Gastroesophageal sphincter (tissue), 4 donors: Measurements from ENCODE around the gene TOX2. TPM values are rescaled to one million over a fixed set of nuclear protein-coding genes. Genes with fewer than 3 reads are reported as not detected.

Source experiments
- ATAC-seq: fragments of 150-250 bp; one replicate; pipeline ENCODE4 v1.9.1; 2016; ENCODE audit warnings: mild to moderate bottlenecking, moderate library complexity
- H3K27ac ChIP-seq, 4 donors: fragments of 200-600 bp; sonication (generic) in 3 of 4; 1 replicate in 3 of 4; 2 replicates in 1 of 4; pipeline ENCODE4 v1.5.1; 2016 to 2019
- H3K27me3 ChIP-seq: fragments of 200-600 bp; sonication (generic); one replicate; pipeline ENCODE4 v1.5.1; 2019
- H3K36me3 ChIP-seq, 2 donors: fragments of 200-600 bp; sonication (generic); one replicate each; pipeline ENCODE4 v1.5.1; 2019; ENCODE audit warnings: control low read depth in 1 of 2
- H3K4me1 ChIP-seq, 3 donors: fragments of 200-600 bp; sonication (generic); 1 replicate in 2 of 3; 2 replicates in 1 of 3; pipeline ENCODE4 v1.5.1; 2016 to 2019; ENCODE audit warnings: control low read depth in 2 of 3
- H3K4me3 ChIP-seq, 2 donors: fragments of 200-600 bp; sonication (generic); one replicate each; pipeline ENCODE4 v1.5.1; 2019; ENCODE audit warnings: mild to moderate bottlenecking in 1 of 2, moderate library complexity in 1 of 2
- H3K9me3 ChIP-seq, 3 donors: fragments of 200-600 bp; sonication (generic); one replicate each; pipeline ENCODE4 v1.5.1; 2017 to 2019; ENCODE audit warnings: control low read depth in 2 of 3
- EP300 ChIP-seq: sonication (generic); formaldehyde crosslinking; IDR thresholded peaks from one replicate; pipeline ENCODE4 v1.6.1; 2017; ENCODE audit warnings: antibody characterized with exemption, mild to moderate bottlenecking
- POLR2A ChIP-seq, 2 donors: fragments of 450-650 bp; IDR thresholded peaks; one replicate each; pipeline ENCODE4 v1.6.1; 2017; ENCODE audit warnings: antibody characterized with exemption in 2 of 2, mild to moderate bottlenecking in 2 of 2, moderate library complexity in 1 of 2
- POLR2AphosphoS5 ChIP-seq: sonication (generic); formaldehyde crosslinking; IDR thresholded peaks from one replicate; pipeline ENCODE4 v1.6.1; 2017; ENCODE audit warnings: antibody characterized with exemption
- WGBS, 2 donors: methylation state at CpG; one replicate each; pipeline ENCODE4 v1.1.5; 2018; ENCODE audit warnings: low coverage in 1 of 2; 5-methylcytosine and 5-hydroxymethylcytosine counted together
- total RNA-seq, 4 donors: library from RNA; depleted of rRNA; stranded (reverse); fragments of >200 nt; gene quantifications; one replicate each; pipeline ENCODE4 v1.1.0, GENCODE V29; 2016
- TF ChIP-seq, protein P1 (sequence below), 4 experiments: fragments of 200-600 bp in 2 of 4; fragments of 450-650 bp in 2 of 4; sonication (generic) in 1 of 4; IDR thresholded peaks; one replicate each; pipeline ENCODE4 v1.5.1; 2017 to 2019; ENCODE audit warnings: antibody characterized with exemption in 4 of 4, mild to moderate bottlenecking in 2 of 4, moderate library complexity in 2 of 4

Gene TOX2
- total RNA-seq, 4 donors from 2014 or later = 16.4 to 47.8 (median 40.3) TPM

DNA sequence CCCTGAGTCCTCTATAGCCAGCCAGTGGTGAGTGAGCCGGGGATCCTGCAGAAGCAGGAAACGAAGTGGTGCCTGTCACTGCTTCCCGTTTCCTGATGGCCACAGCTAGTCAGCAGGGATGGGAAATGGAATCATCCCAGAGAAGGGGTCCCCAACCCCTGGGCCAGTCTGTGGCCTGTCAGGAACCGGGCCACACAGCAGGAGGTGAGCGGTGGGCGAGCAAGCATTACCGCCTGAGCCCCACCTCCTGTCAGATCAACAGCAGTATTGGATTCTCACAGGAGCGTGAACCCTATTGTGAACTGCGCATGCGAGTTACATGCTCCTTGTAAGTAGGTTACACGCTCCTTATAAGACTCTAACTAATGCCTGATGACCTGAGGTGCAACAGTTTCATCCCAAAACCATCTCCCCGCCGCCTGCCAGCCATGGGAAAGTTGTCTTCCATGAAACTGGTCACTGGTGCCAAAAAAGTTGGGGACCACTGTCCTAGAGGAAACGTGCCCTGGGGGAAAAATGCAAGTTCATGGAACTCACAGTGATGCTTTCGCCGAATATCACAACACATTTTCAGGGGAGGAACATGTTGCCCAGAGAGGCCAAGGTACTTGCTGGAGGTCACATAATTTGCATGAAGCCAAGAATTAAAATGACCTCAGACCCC is 158.5 kb downstream of the TOX2 start:
- peaks cover 0 to 17% of the 10 kb centered on the region in 2 donors for H3K36me3 ChIP-seq
- ATAC-seq = no peak
- no peak overlapping the region for H3K27ac ChIP-seq
- WGBS, 2 donors = 70 to 100% methylated on average over 2 of the region's 16 CpGs
- TF ChIP-seq, protein P1, sequence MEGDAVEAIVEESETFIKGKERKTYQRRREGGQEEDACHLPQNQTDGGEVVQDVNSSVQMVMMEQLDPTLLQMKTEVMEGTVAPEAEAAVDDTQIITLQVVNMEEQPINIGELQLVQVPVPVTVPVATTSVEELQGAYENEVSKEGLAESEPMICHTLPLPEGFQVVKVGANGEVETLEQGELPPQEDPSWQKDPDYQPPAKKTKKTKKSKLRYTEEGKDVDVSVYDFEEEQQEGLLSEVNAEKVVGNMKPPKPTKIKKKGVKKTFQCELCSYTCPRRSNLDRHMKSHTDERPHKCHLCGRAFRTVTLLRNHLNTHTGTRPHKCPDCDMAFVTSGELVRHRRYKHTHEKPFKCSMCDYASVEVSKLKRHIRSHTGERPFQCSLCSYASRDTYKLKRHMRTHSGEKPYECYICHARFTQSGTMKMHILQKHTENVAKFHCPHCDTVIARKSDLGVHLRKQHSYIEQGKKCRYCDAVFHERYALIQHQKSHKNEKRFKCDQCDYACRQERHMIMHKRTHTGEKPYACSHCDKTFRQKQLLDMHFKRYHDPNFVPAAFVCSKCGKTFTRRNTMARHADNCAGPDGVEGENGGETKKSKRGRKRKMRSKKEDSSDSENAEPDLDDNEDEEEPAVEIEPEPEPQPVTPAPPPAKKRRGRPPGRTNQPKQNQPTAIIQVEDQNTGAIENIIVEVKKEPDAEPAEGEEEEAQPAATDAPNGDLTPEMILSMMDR (IDR thresholded peaks at IDR 0.05) = no peak
- no peak for TF ChIP-seq POLR2A (IDR thresholded peaks at IDR 0.05)
- TF ChIP-seq EP300 = no peak
- TF ChIP-seq POLR2AphosphoS5 = no peak
- peaks cover 0 to 7% (median 0%) of the 10 kb centered on the region in 3 donors for H3K4me1 ChIP-seq
- no peak overlapping the region for H3K4me3 ChIP-seq
- no peaks in the 10 kb centered on the region for H3K27me3 ChIP-seq
- no peaks in the 10 kb centered on the region for H3K9me3 ChIP-seq

DNA sequence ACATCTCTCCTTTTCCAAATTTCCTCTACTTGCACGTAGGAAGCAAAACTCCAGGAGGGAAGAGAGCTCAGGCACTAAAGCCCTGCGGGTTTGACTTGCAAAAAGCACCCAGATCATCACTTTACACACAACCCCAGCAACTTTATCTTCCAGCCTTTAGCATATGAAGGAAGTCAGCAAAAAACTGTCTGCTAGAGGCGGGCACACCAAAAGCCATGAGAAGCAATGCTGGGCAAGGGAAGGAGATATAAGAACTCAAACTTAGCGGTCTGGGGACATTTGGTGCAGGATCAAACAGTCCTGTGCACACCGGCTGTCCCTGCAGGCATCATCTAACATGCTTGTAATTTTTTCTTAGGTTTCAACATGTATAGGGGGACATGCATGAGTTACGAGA is 159.0 kb downstream of the TOX2 start:
- no peak for ATAC-seq
- TF ChIP-seq POLR2A (IDR thresholded peaks at IDR 0.05) = no peak
- TF ChIP-seq POLR2AphosphoS5 = no peak
- TF ChIP-seq, protein P1 (IDR thresholded peaks at IDR 0.05) = no peak
- TF ChIP-seq EP300 = no peak
- Histone ChIP-seq H3K9me3 (no peaks in the 10 kb centered on the region), H3K36me3 (peaks cover 0 to 12% of the 10 kb centered on the region in 2 donors), H3K27me3 (no peaks in the 10 kb centered on the region), H3K4me3 (no peak overlapping the region), H3K4me1 (peaks cover 0 to 7% (median 0%) of the 10 kb centered on the region in 3 donors), H3K27ac (no peak overlapping the region)
- 83 to 87% methylated on average over 5 to 6 of the region's 6 CpGs for WGBS, 2 donors

DNA sequence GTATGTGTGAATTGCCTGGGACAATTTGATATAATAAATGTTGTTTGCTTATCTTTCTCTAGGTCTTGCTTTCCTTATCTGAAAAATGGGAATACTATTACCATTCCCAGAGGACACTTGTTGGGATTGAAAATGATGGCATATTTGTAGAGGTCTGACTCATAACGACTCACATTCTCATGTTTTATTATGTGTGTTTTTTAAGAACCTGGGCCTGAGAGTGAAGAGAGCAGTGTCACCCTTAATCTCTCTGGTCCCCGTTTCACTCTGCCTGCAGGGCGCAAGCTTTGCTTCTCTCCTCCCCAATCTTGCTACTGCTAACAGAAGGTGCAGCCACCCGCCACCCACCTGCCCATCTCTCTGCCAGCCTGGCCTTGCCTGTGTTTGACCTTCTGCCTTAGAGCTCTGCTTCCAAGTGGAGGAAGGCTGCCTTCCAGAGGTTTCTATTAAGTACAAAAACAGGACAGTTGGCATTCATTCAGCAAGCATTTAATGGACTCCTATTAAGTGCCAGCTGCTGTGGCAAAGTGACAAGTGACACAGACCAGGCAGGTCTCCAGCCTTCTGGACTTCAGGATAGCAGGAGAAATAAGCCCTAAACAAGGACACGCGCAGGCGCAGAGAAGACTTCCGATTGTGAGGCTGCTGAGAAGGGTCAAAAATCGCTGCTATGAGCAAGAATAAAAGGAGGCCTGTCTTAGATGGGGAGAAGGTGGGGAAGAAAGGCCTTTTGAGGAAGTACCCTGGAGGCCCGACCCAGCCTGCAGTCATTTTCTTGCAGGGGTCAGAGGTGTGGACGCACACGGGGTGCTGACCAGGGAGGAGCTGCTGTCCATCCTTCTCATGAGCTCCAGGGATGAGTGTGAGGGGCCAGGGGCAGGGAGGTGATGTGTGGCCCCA is 159.8 kb downstream of the TOX2 start:
- no peaks in the 10 kb centered on the region for H3K27me3 ChIP-seq
- H3K9me3 ChIP-seq = no peaks in the 10 kb centered on the region
- no peak overlapping the region for H3K27ac ChIP-seq
- H3K4me3 ChIP-seq = no peak overlapping the region
- TF ChIP-seq POLR2AphosphoS5 = no peak
- no peak for TF ChIP-seq EP300
- TF ChIP-seq, protein P1 (IDR thresholded peaks at IDR 0.05) = no peak
- TF ChIP-seq POLR2A (IDR thresholded peaks at IDR 0.05) = no peak
- no peak for ATAC-seq
- peaks cover 0 to 3% of the 10 kb centered on the region in 2 donors for H3K36me3 ChIP-seq
- whole genome bisulfite sequencing, 2 donors = 44 to 59% methylated on average over 2 to 8 of the region's 12 CpGs
- peaks cover 0 to 7% (median 0%) of the 10 kb centered on the region in 3 donors for H3K4me1 ChIP-seq

- H3K27ac ChIP-seq = no peak overlapping the region
- TF ChIP-seq, protein P1 (IDR thresholded peaks at IDR 0.05) = no peak
- TF ChIP-seq POLR2AphosphoS5 = no peak
- no peak for TF ChIP-seq POLR2A (IDR thresholded peaks at IDR 0.05)
- TF ChIP-seq EP300 = no peak
- no peak overlapping the region for H3K4me3 ChIP-seq
- H3K4me1 ChIP-seq = peaks cover 0 to 12% (median 0%) of the 10 kb centered on the region in 3 donors
- no peaks in the 10 kb centered on the region for H3K27me3 ChIP-seq
- H3K36me3 ChIP-seq = no peaks in the 10 kb centered on the region
- WGBS, 2 donors = 87 to 89% methylated on average over 16 to 18 of the region's 23 CpGs
- H3K9me3 ChIP-seq = no peaks in the 10 kb centered on the region
- no peak for ATAC-seq
Observed at GRCh38 chr20:44075191-44075949, 160.7 kb downstream of the TOX2 start.
